OCI-LY3 (cell line): ENCODE measurements around the gene SLC25A45.

Experiments used
- H2AFZ ChIP-seq: fragments of 200-600, 300-600 bp; shearing (Covaris generic); 2 replicates; pipeline ENCODE4 v1.6.0; 2014; ENCODE audit warnings: antibody characterized with exemption, low read depth, low read length
- H3K27ac ChIP-seq: fragments of 200-600, 300-600 bp; sonication (generic); 2 replicates; pipeline ENCODE4 v1.5.1; 2014; ENCODE audit warnings: mild to moderate bottlenecking, low read length, moderate library complexity, mixed read lengths
- H3K27me3 ChIP-seq: fragments of 200-600, 300-600 bp; sonication (generic); 2 replicates; pipeline ENCODE4 v1.6.1; 2014; ENCODE audit warnings: low read depth, low read length, mixed read lengths
- H3K36me3 ChIP-seq: fragments of 200-600, 300-600 bp; sonication (generic); replicated peaks from 2 replicates; pipeline ENCODE3; 2014; ENCODE audit warnings: low read depth, low read length, mixed read lengths
- H3K4me1 ChIP-seq: fragments of 300-600, 200-600 bp; sonication (generic); 2 replicates; pipeline ENCODE4 v1.6.1; 2014; ENCODE audit warnings: low read length, mixed read lengths
- H3K4me2 ChIP-seq: fragments of 200-600, 300-600 bp; sonication (generic); 2 replicates; pipeline ENCODE4 v1.6.1; 2014; ENCODE audit warnings: low read length, mixed read lengths
- H3K4me3 ChIP-seq: fragments of 300-600, 200-600 bp; sonication (generic); 2 replicates; pipeline ENCODE4 v1.5.1; 2014; ENCODE audit warnings: antibody characterized with exemption, mild to moderate bottlenecking, low read length, moderate library complexity
- H3K79me2 ChIP-seq: fragments of 300-600, 200-600 bp; shearing (Covaris generic); 2 replicates; pipeline ENCODE4 v1.6.1; 2014; ENCODE audit warnings: mild to moderate bottlenecking, low read length, mixed read lengths
- H3K9ac ChIP-seq: fragments of 300-600, 200-600 bp; shearing (Covaris generic); 2 replicates; pipeline ENCODE4 v1.6.0; 2014; ENCODE audit warnings: mild to moderate bottlenecking, low read length, moderate library complexity
- H3K9me3 ChIP-seq: fragments of 200-600, 300-600 bp; shearing (Covaris generic); 2 replicates; pipeline ENCODE4 v1.6.1; 2014; ENCODE audit warnings: low read length, mixed read lengths; ENCODE audit not compliant: insufficient read depth
- H4K20me1 ChIP-seq: fragments of 200-600, 300-600 bp; sonication (generic); 2 replicates; pipeline ENCODE4 v1.6.1; 2016; ENCODE audit warnings: low read length, mixed read lengths; ENCODE audit not compliant: insufficient read depth
- CTCF ChIP-seq: fragments of 200-600, 300-600 bp; sonication (generic); IDR thresholded peaks from 2 replicates; pipeline ENCODE4 v1.5.1; 2014; ENCODE audit warnings: antibody characterized with exemption, low read length, low read depth
- EZH2phosphoT487 ChIP-seq: fragments of 200-600 bp; shearing (Covaris generic); IDR thresholded peaks from 2 replicates; pipeline ENCODE4 v1.6.1; 2018; ENCODE audit warnings: antibody characterized with exemption, mixed run types, low read depth

The SLC25A45 gene

GRCh38 chr11:65400307-65401072, 18.0 kb upstream of the SLC25A45 start:
- Histone ChIP-seq H3K4me2 (no peak overlapping the region), H3K9me3 (no peaks in the 10 kb centered on the region), H3K36me3 (peaks cover 36% of the 10 kb centered on the region), H3K9ac (no peak overlapping the region), H3K27ac (no peak overlapping the region), H3K4me3 (no peak overlapping the region), H4K20me1 (peaks cover 2% of the 10 kb centered on the region; the same call in 1 of the 2 replicates), H2AFZ (no peak overlapping the region), H3K79me2 (no peaks in the 10 kb centered on the region), H3K4me1 (peaks cover 19% of the 10 kb centered on the region), H3K27me3 (no peaks in the 10 kb centered on the region)
- TF ChIP-seq EZH2phosphoT487 (no peak), CTCF (no peak)

GRCh38 chr11:65399845-65400244, 17.4 kb upstream of the SLC25A45 start:
- Histone ChIP-seq H3K4me3 (no peak overlapping the region), H3K36me3 (peaks cover 33% of the 10 kb centered on the region), H3K79me2 (no peaks in the 10 kb centered on the region), H3K9me3 (no peaks in the 10 kb centered on the region), H3K27me3 (no peaks in the 10 kb centered on the region), H4K20me1 (peaks cover 2% of the 10 kb centered on the region; the same call in 1 of the 2 replicates), H3K4me1 (peaks cover 19% of the 10 kb centered on the region), H3K9ac (no peak overlapping the region), H2AFZ (no peak overlapping the region), H3K4me2 (no peak overlapping the region), H3K27ac (no peak overlapping the region)
- TF ChIP-seq EZH2phosphoT487 (no peak), CTCF (no peak)

- peaks cover 2% of the 10 kb centered on the region; the same call in 1 of the 2 replicates for H4K20me1 ChIP-seq
- H3K4me3 ChIP-seq, result no peak overlapping the region
- H3K27ac ChIP-seq, result no peak overlapping the region
- H3K4me1 ChIP-seq, result peaks cover 14% of the 10 kb centered on the region
- no peaks in the 10 kb centered on the region for H3K79me2 ChIP-seq
- H2AFZ ChIP-seq, result no peak overlapping the region
- peaks cover 33% of the 10 kb centered on the region for H3K36me3 ChIP-seq
- no peaks in the 10 kb centered on the region for H3K9me3 ChIP-seq
- H3K4me2 ChIP-seq, result no peak overlapping the region
- H3K27me3 ChIP-seq, result no peaks in the 10 kb centered on the region
- H3K9ac ChIP-seq, result no peak overlapping the region
- TF ChIP-seq EZH2phosphoT487 (no peak), CTCF (no peak)
Measured at GRCh38 chr11:65399249-65399648, 16.8 kb upstream of the SLC25A45 start.

GRCh38 chr11:65398362-65398910, 16.0 kb upstream of the SLC25A45 start:
- Histone ChIP-seq H3K4me3 (no peak overlapping the region), H3K79me2 (no peaks in the 10 kb centered on the region), H3K9ac (no peak overlapping the region), H3K27me3 (no peaks in the 10 kb centered on the region), H3K4me1 (peaks cover 6% of the 10 kb centered on the region), H2AFZ (no peak overlapping the region), H3K4me2 (no peak overlapping the region), H3K27ac (no peak overlapping the region), H3K9me3 (no peaks in the 10 kb centered on the region), H3K36me3 (peaks cover 36% of the 10 kb centered on the region), H4K20me1 (peaks cover 4% of the 10 kb centered on the region; the same call in 1 of the 2 replicates)
- TF ChIP-seq EZH2phosphoT487, result no peak
- TF ChIP-seq CTCF, result no peak
